Ishikawa (cell line): ENCODE results near the gene FGD6.

Experiments used
- CEBPB ChIP-seq: IDR thresholded peaks from 2 replicates; pipeline ENCODE4 v1.6.1; 2012
- CREB1 ChIP-seq: IDR thresholded peaks from 2 replicates; pipeline ENCODE4 v1.6.1; 2012; ENCODE audit warnings: low read depth
- EGR1 ChIP-seq: IDR thresholded peaks from 2 replicates; pipeline ENCODE4 v1.6.1; 2012
- EP300 ChIP-seq: IDR thresholded peaks from 2 replicates; pipeline ENCODE4 v1.6.1; 2012; ENCODE audit warnings: borderline replicate concordance
- FOXM1 ChIP-seq: IDR thresholded peaks from 2 replicates; pipeline ENCODE4 v1.6.1; 2012; ENCODE audit warnings: low read depth, borderline replicate concordance
- NFIC ChIP-seq: IDR thresholded peaks from 2 replicates; pipeline ENCODE4 v1.6.1; 2012
- RAD21 ChIP-seq: IDR thresholded peaks from 2 replicates; pipeline ENCODE4 v1.6.1; 2012; ENCODE audit warnings: low read depth
- REST ChIP-seq: IDR thresholded peaks from 2 replicates; pipeline ENCODE4 v1.6.1; 2012; ENCODE audit warnings: low read depth, mild to moderate bottlenecking
- TAF1 ChIP-seq: IDR thresholded peaks from 2 replicates; pipeline ENCODE4 v1.6.1; 2012; ENCODE audit warnings: low read depth, mild to moderate bottlenecking
- TCF12 ChIP-seq: IDR thresholded peaks from 2 replicates; pipeline ENCODE4 v1.6.1; 2012; ENCODE audit warnings: low read depth
- TEAD4 ChIP-seq: IDR thresholded peaks from 2 replicates; pipeline ENCODE4 v1.6.1; 2012
- USF1 ChIP-seq: IDR thresholded peaks from 2 replicates; pipeline ENCODE4 v1.6.1; 2012
- YY1 ChIP-seq: IDR thresholded peaks from 2 replicates; pipeline ENCODE4 v1.6.1; 2012; ENCODE audit warnings: low read depth
- ZBTB7A ChIP-seq: IDR thresholded peaks from 2 replicates; pipeline ENCODE4 v1.6.1; 2012; ENCODE audit warnings: low read depth
- TF ChIP-seq, protein P1 (sequence below): IDR thresholded peaks from 2 replicates; pipeline ENCODE4 v1.6.1; 2012

The FGD6 gene

DNA sequence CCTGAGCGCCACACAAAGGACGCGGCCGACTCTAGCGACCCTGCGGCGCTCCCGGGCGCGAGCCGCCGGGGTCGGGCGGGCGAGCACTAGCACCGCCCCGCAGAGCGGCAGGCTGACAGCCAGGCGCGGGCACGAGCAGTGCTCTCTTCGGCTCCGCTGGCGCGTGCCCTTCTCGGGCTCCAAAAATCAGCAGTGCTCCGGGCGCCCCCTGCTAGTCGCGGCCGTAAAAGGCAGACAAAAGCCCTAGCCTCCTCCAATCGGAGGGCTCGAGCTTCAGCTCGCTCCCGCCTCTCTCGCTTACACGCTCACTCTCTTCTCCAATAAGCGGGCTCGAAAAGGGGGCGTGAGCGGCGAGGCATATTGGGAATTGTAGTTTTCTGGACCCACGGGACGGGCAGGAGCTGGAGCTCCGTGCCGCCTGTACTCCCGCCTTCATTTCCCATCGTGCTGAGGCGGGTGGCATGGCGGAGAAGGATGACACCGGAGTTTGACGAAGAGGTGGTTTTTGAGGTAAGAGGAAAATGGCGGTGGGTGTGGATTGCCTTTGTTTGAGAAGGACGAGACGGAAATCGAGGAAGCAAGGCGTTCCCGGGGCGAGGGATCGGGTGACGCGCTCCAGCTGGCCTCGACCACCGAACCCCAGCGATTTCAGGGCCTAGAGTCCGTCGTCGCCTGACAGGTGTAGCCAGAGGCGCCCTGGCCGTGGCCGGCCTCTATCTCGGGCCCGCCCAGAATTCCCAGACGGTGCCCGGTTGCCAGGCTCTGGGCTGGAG, at the start of gene FGD6, which contains the start of gene VEZT:
Gene FGD6, minus strand, starts transcription at position 91 of the 773 bp plus-strand sequence. CDS start 227 bp downstream, outside the sequence.
Gene VEZT, plus strand, starts transcription at position 431 of the 773 bp plus-strand sequence. Its CDS starts 44 bp downstream, at position 475.
- TF ChIP-seq EP300 (no peak), NFIC (no peak; the same call in none of the 2 replicates), FOXM1 (no peak), USF1 (peak; percentile 66), TEAD4 (peak; percentile 7; the same call in 1 of the 2 replicates), ZBTB7A (0 out of 2 replicates have a peak, but pooled peaks have one; percentile 47), REST (no peak), TAF1 (peak; percentile 82), CEBPB (no peak), YY1 (peak; percentile 91), EGR1 (0 out of 2 replicates have a peak, but pooled peaks have one; percentile 16), CREB1 (peak; percentile 87), RAD21 (peak; percentile 35; the same call in 1 of the 2 replicates)
- TF ChIP-seq, protein P1, sequence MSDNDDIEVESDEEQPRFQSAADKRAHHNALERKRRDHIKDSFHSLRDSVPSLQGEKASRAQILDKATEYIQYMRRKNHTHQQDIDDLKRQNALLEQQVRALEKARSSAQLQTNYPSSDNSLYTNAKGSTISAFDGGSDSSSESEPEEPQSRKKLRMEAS: peak; percentile 92

DNA sequence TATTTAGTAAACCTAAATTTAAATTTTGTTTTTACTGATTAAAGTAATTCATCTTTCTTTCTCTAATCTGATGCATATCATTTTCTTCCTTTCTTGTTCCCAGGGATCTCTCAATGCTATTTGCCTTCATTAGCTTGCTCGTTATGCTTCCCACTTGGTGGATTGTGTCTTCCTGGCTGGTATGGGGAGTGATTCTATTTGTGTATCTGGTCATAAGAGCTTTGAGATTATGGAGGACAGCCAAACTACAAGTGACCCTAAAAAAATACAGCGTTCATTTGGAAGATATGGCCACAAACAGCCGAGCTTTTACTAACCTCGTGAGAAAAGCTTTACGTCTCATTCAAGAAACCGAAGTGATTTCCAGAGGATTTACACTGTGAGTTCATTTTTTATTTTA, 49.0 kb upstream of the FGD6 start:
- no peak for TF ChIP-seq NFIC
- TF ChIP-seq, protein P1: no peak
- TF ChIP-seq RAD21: no peak
- TF ChIP-seq TCF12: no peak
- TF ChIP-seq FOXM1: no peak
- no peak for TF ChIP-seq REST
- TF ChIP-seq USF1: no peak
- TF ChIP-seq EGR1: no peak
- no peak for TF ChIP-seq CEBPB
- no peak for TF ChIP-seq TEAD4
- TF ChIP-seq ZBTB7A: no peak
- no peak for TF ChIP-seq TAF1
- no peak for TF ChIP-seq YY1
- TF ChIP-seq EP300: no peak

DNA sequence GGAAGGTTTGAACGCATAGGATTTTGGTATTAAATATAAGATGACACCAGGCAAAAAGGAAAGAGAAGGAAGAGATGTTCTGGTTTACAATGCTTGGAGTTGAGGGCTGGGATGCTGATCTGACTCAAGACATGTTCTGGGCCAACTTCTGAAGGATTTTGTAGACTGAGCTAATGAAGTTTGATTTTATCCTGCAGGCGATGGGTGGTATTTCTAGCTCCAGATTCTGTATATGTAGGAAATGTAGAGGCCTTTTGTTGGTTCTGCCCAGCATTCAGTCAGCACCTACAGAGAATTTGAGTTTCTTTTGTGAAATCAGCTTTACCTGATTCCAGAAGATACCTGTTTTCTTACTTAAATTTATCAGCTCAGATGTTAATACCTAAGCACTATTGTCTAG, 48.5 kb upstream of the FGD6 start:
- TF ChIP-seq, protein P1: no peak
- TF ChIP-seq YY1: no peak
- TF ChIP-seq EGR1: no peak
- no peak for TF ChIP-seq ZBTB7A
- TF ChIP-seq CREB1: no peak
- TF ChIP-seq TAF1: no peak
- TF ChIP-seq REST: no peak
- TF ChIP-seq TEAD4: no peak
- no peak for TF ChIP-seq CEBPB
- TF ChIP-seq FOXM1: no peak
- TF ChIP-seq EP300: no peak
- no peak for TF ChIP-seq TCF12
- no peak for TF ChIP-seq USF1
